ENCODE measurements around the gene VWA7.

Gene VWA7

GRCh38 chr6:31727717-31728671 is 49.1 kb downstream of the VWA7 start:
- DNase-seq, result no peak

GRCh38 chr6:31727034-31727716 is 50.0 kb downstream of the VWA7 start:
- no peak for DNase-seq

GRCh38 chr6:31725502-31726350 is 51.4 kb downstream of the VWA7 start:
- no peak for DNase-seq

GRCh38 chr6:31723980-31724691 is 53.0 kb downstream of the VWA7 start:
- no peak for DNase-seq

GRCh38 chr6:31723245-31723979 is 53.7 kb downstream of the VWA7 start, which contains the start of gene MPIG6B:
MPIG6B (plus strand) TSS chr6:31723373; CDS start chr6:31723384, 11 bp downstream.
- DNase-seq, result no peak

GRCh38 chr6:31722173-31722572 is 55.0 kb downstream of the VWA7 start:
- no peak for DNase-seq

- no peak for DNase-seq
Observed at GRCh38 chr6:31721351-31722020, 55.6 kb downstream of the VWA7 start, which contains the start of gene LY6G6C. LY6G6C (minus strand) TSS chr6:31721746; CDS start chr6:31721679, 67 bp downstream.

- no peak for DNase-seq
Observed at GRCh38 chr6:31720196-31720770, 56.8 kb downstream of the VWA7 start.

GRCh38 chr6:31719001-31719400 is 58.1 kb downstream of the VWA7 start:
- DNase-seq, result no peak

- DNase-seq, result no peak
Observed at GRCh38 chr6:31718265-31718664, 58.9 kb downstream of the VWA7 start.

GRCh38 chr6:31717499-31718222 is 59.5 kb downstream of the VWA7 start:
- DNase-seq, result no peak
